K562 (cell line): Measurements from ENCODE around the gene PRR7. TPM values are rescaled to one million over a fixed set of nuclear protein-coding genes. Genes with fewer than 3 reads are reported as not detected.
A peak's percentile ranks its signal among the peaks of the same experiment; 100 is the strongest.

ENCODE experiments used
- BRD9 ChIP-seq: fragments of 450-650 bp; IDR thresholded peaks from 2 replicates; pipeline ENCODE4 v1.6.1; 2018; ENCODE audit warnings: low read depth; ENCODE audit not compliant: partially characterized antibody
- CREBBP ChIP-seq: IDR thresholded peaks from one replicate; pipeline ENCODE4 v1.6.1; 2012; ENCODE audit warnings: low read depth, mild to moderate bottlenecking, control low read depth, inconsistent platforms, low read length
- ETV5 ChIP-seq: sonication (generic); formaldehyde crosslinking; IDR thresholded peaks from 2 replicates; pipeline ENCODE4 v1.4.0; 2020; ENCODE audit warnings: low read depth, mild to moderate bottlenecking, missing genetic modification reagents
- FOXP1 ChIP-seq: sonication (generic); formaldehyde crosslinking; IDR thresholded peaks from 2 replicates; pipeline ENCODE4 v1.8.0; 2022; ENCODE audit warnings: mild to moderate bottlenecking, missing genetic modification reagents
- GTF2B ChIP-seq: IDR thresholded peaks from 2 replicates; pipeline ENCODE4 v1.6.1; 2011; ENCODE audit not compliant: insufficient read length; ENCODE audit errors: extremely low read depth
- MTA2 ChIP-seq: fragments of 450-650 bp; IDR thresholded peaks from 2 replicates; pipeline ENCODE4 v1.6.1; 2016; ENCODE audit warnings: low read depth
- NR0B1 ChIP-seq: fragments of 450-650 bp; IDR thresholded peaks from one replicate; pipeline ENCODE4 v1.6.1; 2018; ENCODE audit warnings: mild to moderate bottlenecking, moderate library complexity; ENCODE audit not compliant: partially characterized antibody
- PATZ1 ChIP-seq: fragments of 250-450 bp; sonication (Bioruptor Pico); IDR thresholded peaks from 2 replicates; pipeline ENCODE4 v1.5.0; 2020; ENCODE audit warnings: mild to moderate bottlenecking, borderline replicate concordance
- SNRNP70 ChIP-seq: fragments of 200-400 bp; formaldehyde crosslinking; optimal IDR thresholded peaks from 2 replicates; pipeline ENCODE3; 2017; ENCODE audit warnings: low read depth, low read length
- ZNF23 ChIP-seq: fragments of 250-450 bp; sonication (Bioruptor Pico); IDR thresholded peaks from 2 replicates; pipeline ENCODE4 v1.4.0; 2020; ENCODE audit warnings: mild to moderate bottlenecking
- ZNF431 ChIP-seq: sonication (generic); formaldehyde crosslinking; IDR thresholded peaks from 2 replicates; pipeline ENCODE4 v1.8.0; 2022; ENCODE audit warnings: mild to moderate bottlenecking, missing genetic modification reagents
- ZNF57 ChIP-seq: fragments of 450-650 bp; formaldehyde crosslinking; IDR thresholded peaks from 2 replicates; pipeline ENCODE4 v1.4.0; 2020; ENCODE audit warnings: mild to moderate bottlenecking, moderate library complexity
- polyA plus RNA-seq, 8 experiments: library from polyadenylated mRNA; depleted of rRNA in 4 of 8; stranded (reverse) in 5 of 8; unstranded in 3 of 8; fragments of >200 nt; fragmentation: Nextera tagmentation in 2 of 8; fragmentation: Illumina TruSeq in 1 of 8; extraction: Ambion mirVana in 2 of 8; extraction: Trizol in 1 of 8; gene quantifications; 2 replicates each; pipeline versions ENCODE4 v1.2.1 to v1.2.3, GENCODE V29; 2011 to 2014; ENCODE audit warnings: inconsistent platforms in 1 of 8, missing spikeins in 1 of 8
- total RNA-seq, 7 experiments: library from RNA; depleted of rRNA in 6 of 7; stranded (reverse); fragments of >200 nt in 6 of 7; fragmentation: Illumina TruSeq in 2 of 7; extraction: Trizol in 2 of 7; gene quantifications; 2 replicates each; pipeline versions ENCODE4 v1.2.1 to v1.2.3, GENCODE V29; 2011 to 2021; ENCODE audit warnings: low replicate concordance in 1 of 7
- TF ChIP-seq, protein P1 (sequence below), 2 experiments: fragments of 450-650 bp in 1 of 2; IDR thresholded peaks; 2 replicates each; pipeline ENCODE4 v1.6.1; 2011 to 2017; ENCODE audit warnings: low read depth in 2 of 2, antibody characterized with exemption in 1 of 2, borderline replicate concordance in 1 of 2, low read length in 1 of 2, mild to moderate bottlenecking in 1 of 2, mixed read lengths in 1 of 2; ENCODE audit not compliant: control insufficient read depth in 1 of 2
- TF ChIP-seq, protein P2 (sequence below): fragments of 450-650 bp; IDR thresholded peaks from 2 replicates; pipeline ENCODE4 v1.6.1; 2017; ENCODE audit warnings: antibody characterized with exemption
- TF ChIP-seq, protein P3 (sequence below): IDR thresholded peaks from 2 replicates; pipeline ENCODE4 v1.6.1; 2016; ENCODE audit warnings: missing genetic modification characterization, missing compliant biosample characterization

Gene PRR7
- total and polyA plus RNA-seq, 9 of the 15 experiments (the other 6 are each of a cell fraction or from before 2014, with no cell fraction given) = 0.80 to 11.3 (median 10.4) TPM; not detected in 4

DNA sequence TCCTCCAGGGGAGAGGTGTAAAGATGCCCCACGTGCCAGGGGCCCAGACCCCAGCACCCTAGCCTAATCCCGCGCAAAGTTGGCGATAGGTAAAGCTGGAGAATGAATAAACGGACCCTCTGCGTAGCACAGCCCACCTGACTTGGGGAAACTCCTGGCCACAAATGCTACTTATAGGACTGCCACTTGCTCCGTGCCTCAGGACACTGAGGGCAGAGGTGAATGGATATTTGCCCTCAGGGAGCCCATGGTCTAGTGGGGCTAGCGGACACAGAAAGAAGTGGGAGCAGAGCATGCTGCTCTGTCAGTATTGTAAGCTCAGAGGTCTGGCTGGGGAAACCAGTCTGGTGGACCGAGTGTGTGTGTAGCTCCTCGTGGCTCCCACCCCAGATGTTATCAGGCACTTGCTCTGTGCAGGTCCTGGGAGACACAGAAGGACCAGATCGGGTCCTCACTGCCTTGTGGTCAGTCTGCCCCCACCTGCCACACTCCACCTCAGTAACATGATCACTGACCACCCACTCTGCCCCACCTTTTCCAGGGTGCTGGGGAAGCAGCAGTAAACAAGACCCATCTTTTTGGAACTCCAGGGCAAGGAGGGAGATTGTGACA, 19.3 kb upstream of the PRR7 start (continued):
- TF ChIP-seq, protein P1, sequence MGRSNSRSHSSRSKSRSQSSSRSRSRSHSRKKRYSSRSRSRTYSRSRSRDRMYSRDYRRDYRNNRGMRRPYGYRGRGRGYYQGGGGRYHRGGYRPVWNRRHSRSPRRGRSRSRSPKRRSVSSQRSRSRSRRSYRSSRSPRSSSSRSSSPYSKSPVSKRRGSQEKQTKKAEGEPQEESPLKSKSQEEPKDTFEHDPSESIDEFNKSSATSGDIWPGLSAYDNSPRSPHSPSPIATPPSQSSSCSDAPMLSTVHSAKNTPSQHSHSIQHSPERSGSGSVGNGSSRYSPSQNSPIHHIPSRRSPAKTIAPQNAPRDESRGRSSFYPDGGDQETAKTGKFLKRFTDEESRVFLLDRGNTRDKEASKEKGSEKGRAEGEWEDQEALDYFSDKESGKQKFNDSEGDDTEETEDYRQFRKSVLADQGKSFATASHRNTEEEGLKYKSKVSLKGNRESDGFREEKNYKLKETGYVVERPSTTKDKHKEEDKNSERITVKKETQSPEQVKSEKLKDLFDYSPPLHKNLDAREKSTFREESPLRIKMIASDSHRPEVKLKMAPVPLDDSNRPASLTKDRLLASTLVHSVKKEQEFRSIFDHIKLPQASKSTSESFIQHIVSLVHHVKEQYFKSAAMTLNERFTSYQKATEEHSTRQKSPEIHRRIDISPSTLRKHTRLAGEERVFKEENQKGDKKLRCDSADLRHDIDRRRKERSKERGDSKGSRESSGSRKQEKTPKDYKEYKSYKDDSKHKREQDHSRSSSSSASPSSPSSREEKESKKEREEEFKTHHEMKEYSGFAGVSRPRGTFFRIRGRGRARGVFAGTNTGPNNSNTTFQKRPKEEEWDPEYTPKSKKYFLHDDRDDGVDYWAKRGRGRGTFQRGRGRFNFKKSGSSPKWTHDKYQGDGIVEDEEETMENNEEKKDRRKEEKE (IDR thresholded peaks at IDR 0.05; ENCODE audit: borderline replicate concordance in 1 of 2, control insufficient read depth in 1 of 2, low read depth in 2 of 2, low read length in 1 of 2) = no peak
- TF ChIP-seq, protein P2, sequence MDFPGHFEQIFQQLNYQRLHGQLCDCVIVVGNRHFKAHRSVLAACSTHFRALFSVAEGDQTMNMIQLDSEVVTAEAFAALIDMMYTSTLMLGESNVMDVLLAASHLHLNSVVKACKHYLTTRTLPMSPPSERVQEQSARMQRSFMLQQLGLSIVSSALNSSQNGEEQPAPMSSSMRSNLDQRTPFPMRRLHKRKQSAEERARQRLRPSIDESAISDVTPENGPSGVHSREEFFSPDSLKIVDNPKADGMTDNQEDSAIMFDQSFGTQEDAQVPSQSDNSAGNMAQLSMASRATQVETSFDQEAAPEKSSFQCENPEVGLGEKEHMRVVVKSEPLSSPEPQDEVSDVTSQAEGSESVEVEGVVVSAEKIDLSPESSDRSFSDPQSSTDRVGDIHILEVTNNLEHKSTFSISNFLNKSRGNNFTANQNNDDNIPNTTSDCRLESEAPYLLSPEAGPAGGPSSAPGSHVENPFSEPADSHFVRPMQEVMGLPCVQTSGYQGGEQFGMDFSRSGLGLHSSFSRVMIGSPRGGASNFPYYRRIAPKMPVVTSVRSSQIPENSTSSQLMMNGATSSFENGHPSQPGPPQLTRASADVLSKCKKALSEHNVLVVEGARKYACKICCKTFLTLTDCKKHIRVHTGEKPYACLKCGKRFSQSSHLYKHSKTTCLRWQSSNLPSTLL = no peak
- TF ChIP-seq GTF2B = no peak
- 0 out of 2 replicates have a peak, but pooled peaks have one; percentile 8 for TF ChIP-seq ETV5
- no peak for TF ChIP-seq MTA2
- 0 out of 2 replicates have a peak, but pooled peaks have one; percentile 63 for TF ChIP-seq ZNF431 (CRISPR knock-in tag)
- TF ChIP-seq PATZ1 = no peak
- TF ChIP-seq BRD9 = peak; percentile 15
- TF ChIP-seq, protein P3, sequence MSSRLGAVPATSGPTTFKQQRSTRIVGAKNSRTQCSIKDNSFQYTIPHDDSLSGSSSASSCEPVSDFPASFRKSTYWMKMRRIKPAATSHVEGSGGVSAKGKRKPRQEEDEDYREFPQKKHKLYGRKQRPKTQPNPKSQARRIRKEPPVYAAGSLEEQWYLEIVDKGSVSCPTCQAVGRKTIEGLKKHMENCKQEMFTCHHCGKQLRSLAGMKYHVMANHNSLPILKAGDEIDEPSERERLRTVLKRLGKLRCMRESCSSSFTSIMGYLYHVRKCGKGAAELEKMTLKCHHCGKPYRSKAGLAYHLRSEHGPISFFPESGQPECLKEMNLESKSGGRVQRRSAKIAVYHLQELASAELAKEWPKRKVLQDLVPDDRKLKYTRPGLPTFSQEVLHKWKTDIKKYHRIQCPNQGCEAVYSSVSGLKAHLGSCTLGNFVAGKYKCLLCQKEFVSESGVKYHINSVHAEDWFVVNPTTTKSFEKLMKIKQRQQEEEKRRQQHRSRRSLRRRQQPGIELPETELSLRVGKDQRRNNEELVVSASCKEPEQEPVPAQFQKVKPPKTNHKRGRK (tag) = no peak
- TF ChIP-seq SNRNP70 = peak; percentile 38
- TF ChIP-seq ZNF23 (CRISPR knock-in tag) = no peak
- no peak for TF ChIP-seq ZNF57
- TF ChIP-seq NR0B1 = no peak
- TF ChIP-seq FOXP1 (CRISPR knock-in tag) = peak; percentile 53; the same call in 1 of the 2 replicates
- TF ChIP-seq CREBBP = no peak
